Posterior vena cava (tissue), 2 donors: ENCODE measurements around the gene VASN. TPM values are rescaled to one million over a fixed set of nuclear protein-coding genes. Genes with fewer than 3 reads are reported as not detected.

Source experiments
- DNase-seq: peaks from one replicate; pipeline ENCODE4 v3.0.0-alpha.2; 2020; ENCODE audit warnings: low spot score
- intact Hi-C, 2 donors: fragments of 100-400 bp; cut with DNase I; formaldehyde crosslinking; loops; one replicate each; pipeline versions ENCODE4 v1.14.1 to v1.14.2; 2022 to 2023
- total RNA-seq, 2 donors: library from RNA; stranded (reverse); fragmentation: NEBNext Ultra II Directional; extraction: Animal tissue kit (Norgen Biotek cat#: 25700); gene quantifications; one replicate each; pipeline ENCODE4 v1.2.1, GENCODE V29; 2021
- donor health status: DM: yes; HTN: yes; CAD: no.
- donor health status: DM: yes; HTN: yes; CAD: no.

VASN gene
- total RNA-seq, 2 donors from 2014 or later = 67.1 to 89.3 TPM

- DNase-seq = no peak
- intact Hi-C loops = no loop called here
Measured at GRCh38 chr16:4380119-4381063, 8.7 kb downstream of the VASN start.

- no peak for DNase-seq
- intact Hi-C loops = no loop called here
Measured at GRCh38 chr16:4381072-4381934, 9.7 kb downstream of the VASN start.

GRCh38 chr16:4381935-4382794 is 10.5 kb downstream of the VASN start:
- intact Hi-C loops = no loop called here
- no peak for DNase-seq

- intact Hi-C loops = no loop called here
- no peak for DNase-seq
Measured at GRCh38 chr16:4382795-4383357, 11.2 kb downstream of the VASN start.

- no peak for DNase-seq
Measured at GRCh38 chr16:4383591-4384444, 12.2 kb downstream of the VASN start.

GRCh38 chr16:4384509-4384942 is 12.9 kb downstream of the VASN start:
- intact Hi-C loops = no loop called here
- DNase-seq = no peak

More at GRCh38 chr16:4383591-4384444, 12.2 kb downstream of the VASN start:
- intact Hi-C loops = no loop called here

- intact Hi-C loops = no loop called here
Measured at GRCh38 chr16:4385066-4385788, 13.6 kb downstream of the VASN start.

GRCh38 chr16:4385789-4386450 is 14.3 kb downstream of the VASN start:
- intact Hi-C loops = no loop called here

More at GRCh38 chr16:4385066-4385788, 13.6 kb downstream of the VASN start:
- DNase-seq = no peak

GRCh38 chr16:4386451-4386805 is 14.8 kb downstream of the VASN start:
- no peak for DNase-seq
- intact Hi-C loops = no loop called here

More at GRCh38 chr16:4385789-4386450, 14.3 kb downstream of the VASN start:
- DNase-seq = no peak

GRCh38 chr16:4386951-4387565 is 15.4 kb downstream of the VASN start:
- intact Hi-C loops = no loop called here
- DNase-seq = no peak

GRCh38 chr16:4387781-4388180 is 16.1 kb downstream of the VASN start:
- DNase-seq = no peak
- intact Hi-C loops = no loop called here

GRCh38 chr16:4388271-4389021 is 16.8 kb downstream of the VASN start:
- intact Hi-C loops = no loop called here
- DNase-seq = no peak

GRCh38 chr16:4389051-4389955 is 17.7 kb downstream of the VASN start:
- intact Hi-C loops = no loop called here
- DNase-seq = no peak
